Measurements from ENCODE around the gene SAMD8. TPM values are rescaled to one million over a fixed set of nuclear protein-coding genes. Genes with fewer than 3 reads are reported as not detected.

Gene SAMD8
- total RNA-seq, 1 experiment from 2014 or later = 23.6 TPM

- no peak for TF ChIP-seq POLR2A (IDR thresholded peaks at IDR 0.05; ENCODE audit: borderline replicate concordance, extremely low read depth, insufficient read depth, insufficient read length)
- TF ChIP-seq ZBTB33 (IDR thresholded peaks at IDR 0.05; ENCODE audit: extremely low read depth, insufficient replicate concordance, low read length) = no peak
- TF ChIP-seq JUND (IDR thresholded peaks at IDR 0.05) = no peak
- no peak for TF ChIP-seq ELF1 (IDR thresholded peaks at IDR 0.05; ENCODE audit: borderline replicate concordance, low read depth)
- no peak for TF ChIP-seq YY1 (IDR thresholded peaks at IDR 0.05; ENCODE audit: extremely low read depth, insufficient replicate concordance, low read depth, low read length)
- TF ChIP-seq EZH2phosphoT487 (IDR thresholded peaks at IDR 0.05; ENCODE audit: borderline replicate concordance) = no peak
- no peak for TF ChIP-seq POLR2AphosphoS5 (IDR thresholded peaks at IDR 0.05; ENCODE audit: low read depth, low read length)
- no peak for TF ChIP-seq EZH2 (IDR thresholded peaks at IDR 0.05)
- TF ChIP-seq ATF3 (IDR thresholded peaks at IDR 0.05) = no peak
- no peak for TF ChIP-seq SIN3A (IDR thresholded peaks at IDR 0.05; ENCODE audit: low read depth)
- TF ChIP-seq MAX (IDR thresholded peaks at IDR 0.05) = no peak
- TF ChIP-seq CEBPB (IDR thresholded peaks at IDR 0.05; ENCODE audit: low read depth) = no peak
- no peak for TF ChIP-seq TCF7L2 (IDR thresholded peaks at IDR 0.05; ENCODE audit: borderline replicate concordance, extremely low read depth, insufficient read depth, insufficient read length)
- no peak for TF ChIP-seq SP1 (IDR thresholded peaks at IDR 0.05; ENCODE audit: low read depth)
- TF ChIP-seq RAD21 (IDR thresholded peaks at IDR 0.05; ENCODE audit: low read depth) = no peak
- TF ChIP-seq REST (IDR thresholded peaks at IDR 0.05; ENCODE audit: low read depth) = no peak
- no peak for TF ChIP-seq FOSL1 (IDR thresholded peaks at IDR 0.05; ENCODE audit: low read depth)
- no peak for TF ChIP-seq ZFX (IDR thresholded peaks at IDR 0.05)
- no peak for TF ChIP-seq CBX3 (IDR thresholded peaks at IDR 0.05; ENCODE audit: low read depth)
- no TSS peak for BruUV-seq (replicated peaks)
- Histone ChIP-seq H3K36me3 (ENCODE audit: control insufficient read depth in 1 of 2, insufficient read depth in 2 of 2, low read length in 2 of 2) (no peaks in the 10 kb centered on the region), H3K9me2 (ENCODE audit: insufficient read depth) (no peaks in the 10 kb centered on the region), H3K27ac (ENCODE audit: low read depth, low read length) (no peak overlapping the region), H2AFZ (ENCODE audit: low read depth, low read length, poor library complexity, severe bottlenecking) (no peak overlapping the region), H4K20me1 (ENCODE audit: insufficient read depth) (no peaks in the 10 kb centered on the region), H3K9ac (ENCODE audit: low read length) (no peak overlapping the region), H3K9me3 (ENCODE audit: control insufficient read depth in 1 of 2, insufficient read depth in 1 of 2, low read depth in 1 of 2, low read length in 2 of 2) (no peaks in the 10 kb centered on the region), H3K27me3 (ENCODE audit: insufficient read depth, low read length) (no peaks in the 10 kb centered on the region), H3K4me2 (ENCODE audit: low read length) (no peak overlapping the region), H3K4me1 (ENCODE audit: control insufficient read depth in 1 of 2, insufficient read depth in 2 of 2, low read length in 2 of 2) (peaks cover 8 to 51% of the 10 kb centered on the region in 2 experiments; a peak in 3 of 4 replicates), H3K4me3 (replicated peaks in 1 of 2; ENCODE audit: low read depth in 1 of 2, low read length in 2 of 2) (no peak overlapping the region), H3K79me2 (ENCODE audit: insufficient read depth, low read length) (no peaks in the 10 kb centered on the region)
- CTCF ChIA-PET = interaction anchor here (1.0 to 1.1 kb wide), 2 partner anchors 27 to 1100 kb away, joined by 3 to 4 read pairs; no protein-coding TSS in a partner anchor
- RAD21 ChIA-PET (ENCODE audit: low non-redundant PET in 1 of 2, low total read pairs in 2 of 2, uncharacterized antibody in 2 of 2, unreplicated experiment in 2 of 2) = no interaction called here
- ATAC-seq = no peak
- POLR2A ChIA-PET = no interaction called here
- intact Hi-C loops (cut with micrococcal nuclease) = no loop called here
- DNase-seq (ENCODE audit: low read depth, low spot score) = no peak
Observed at GRCh38 chr10:75203724-75204123, 92.3 kb downstream of the SAMD8 start.

Measured in HCT116 (cell line).